CD4-positive, alpha-beta T cell treated with Interleukin-21 for 1 hour (primary cell): ENCODE measurements around the gene MYH6.
"Not testable (repeated sequence)": the region's sequence is repeated elsewhere in the genome, so short reads cannot be mapped to it uniquely, and the experiment has no call there.

ENCODE experiments used
- DNase-seq: peaks from one replicate; pipeline ENCODE4 v3.0.0-alpha.2; 2020

Gene MYH6

DNA sequence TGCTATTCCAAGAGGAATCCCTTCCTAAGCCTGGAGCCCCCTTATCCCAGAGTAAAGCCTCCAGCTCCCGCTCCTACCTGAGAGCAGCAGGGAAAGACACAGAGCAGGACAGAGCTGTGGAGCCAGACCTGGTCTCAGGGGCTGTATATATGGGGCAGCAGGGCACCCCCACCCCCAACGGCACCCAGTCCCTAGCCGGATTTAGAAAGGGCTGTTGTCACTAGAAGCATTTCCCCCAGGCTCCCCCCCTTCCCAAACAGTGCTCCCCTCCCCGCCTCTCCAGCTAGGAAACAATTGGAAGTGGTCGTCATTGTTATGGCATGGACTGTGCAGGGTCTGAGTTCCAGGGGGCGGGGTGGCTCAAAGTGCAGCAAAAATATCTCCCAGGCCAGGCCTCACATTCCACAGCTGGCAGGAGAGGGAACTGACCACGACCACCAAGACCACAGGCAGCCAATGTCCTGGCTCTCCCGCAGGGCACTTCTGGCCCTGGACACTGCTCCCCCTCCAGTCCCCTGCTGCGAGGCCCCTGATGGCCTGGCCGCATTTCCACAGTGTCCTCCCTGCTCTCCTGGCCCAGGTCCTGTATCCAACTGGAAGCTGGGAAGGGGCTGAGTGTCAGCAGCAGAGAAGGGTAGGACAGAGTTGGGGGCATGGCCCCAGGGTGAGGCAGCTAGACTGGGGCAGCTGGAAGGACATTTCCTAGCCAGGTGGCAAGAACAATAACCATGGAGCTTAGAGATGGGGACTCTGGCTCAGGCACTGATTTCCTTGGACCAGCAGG, 27.7 kb upstream of the MYH6 start, which contains the start of gene MYH7:
TSS of gene MYH7 (minus strand) at position 118 of the 784 bp plus-strand sequence. CDS start 1,928 bp downstream, outside the sequence.
- DNase-seq = no peak

DNA sequence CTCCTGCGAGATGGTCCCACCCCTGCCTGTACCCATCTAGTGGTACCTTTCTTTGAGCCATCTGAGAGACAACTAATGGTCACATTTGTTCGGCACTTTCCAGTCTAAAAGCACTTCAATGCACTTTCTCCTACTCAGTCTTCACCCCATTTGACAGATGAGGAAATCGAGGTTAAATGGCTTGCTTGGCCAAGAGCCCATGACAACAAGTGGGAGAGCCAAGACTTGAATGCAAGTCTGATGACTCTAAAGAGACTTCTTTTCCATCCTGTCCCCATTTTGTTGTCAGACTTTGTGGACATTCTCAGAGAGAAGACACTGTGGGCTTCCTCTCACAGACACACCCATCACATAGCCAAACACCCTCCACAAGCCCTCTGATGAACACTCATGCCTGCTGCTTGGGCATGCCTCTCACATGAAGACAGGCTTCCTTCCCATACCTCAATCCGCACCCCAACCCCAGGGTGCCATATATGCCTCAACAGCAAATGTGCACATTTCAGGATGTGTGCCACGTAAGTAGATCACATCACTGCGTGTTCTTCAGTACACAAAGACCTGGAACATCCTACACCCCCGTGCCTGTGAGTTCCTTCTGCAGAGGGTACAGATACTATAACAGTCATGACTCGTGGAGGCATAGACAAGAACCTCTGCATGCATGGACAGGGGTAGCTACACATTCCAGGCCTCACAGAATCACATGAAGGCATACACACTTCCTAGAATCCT, 26.6 kb upstream of the MYH6 start:
- no peak for DNase-seq

GRCh38 chr14:23433457-23433856, 25.4 kb upstream of the MYH6 start:
- DNase-seq = no peak

GRCh38 chr14:23432946-23433345, 24.9 kb upstream of the MYH6 start:
- no peak for DNase-seq

DNA sequence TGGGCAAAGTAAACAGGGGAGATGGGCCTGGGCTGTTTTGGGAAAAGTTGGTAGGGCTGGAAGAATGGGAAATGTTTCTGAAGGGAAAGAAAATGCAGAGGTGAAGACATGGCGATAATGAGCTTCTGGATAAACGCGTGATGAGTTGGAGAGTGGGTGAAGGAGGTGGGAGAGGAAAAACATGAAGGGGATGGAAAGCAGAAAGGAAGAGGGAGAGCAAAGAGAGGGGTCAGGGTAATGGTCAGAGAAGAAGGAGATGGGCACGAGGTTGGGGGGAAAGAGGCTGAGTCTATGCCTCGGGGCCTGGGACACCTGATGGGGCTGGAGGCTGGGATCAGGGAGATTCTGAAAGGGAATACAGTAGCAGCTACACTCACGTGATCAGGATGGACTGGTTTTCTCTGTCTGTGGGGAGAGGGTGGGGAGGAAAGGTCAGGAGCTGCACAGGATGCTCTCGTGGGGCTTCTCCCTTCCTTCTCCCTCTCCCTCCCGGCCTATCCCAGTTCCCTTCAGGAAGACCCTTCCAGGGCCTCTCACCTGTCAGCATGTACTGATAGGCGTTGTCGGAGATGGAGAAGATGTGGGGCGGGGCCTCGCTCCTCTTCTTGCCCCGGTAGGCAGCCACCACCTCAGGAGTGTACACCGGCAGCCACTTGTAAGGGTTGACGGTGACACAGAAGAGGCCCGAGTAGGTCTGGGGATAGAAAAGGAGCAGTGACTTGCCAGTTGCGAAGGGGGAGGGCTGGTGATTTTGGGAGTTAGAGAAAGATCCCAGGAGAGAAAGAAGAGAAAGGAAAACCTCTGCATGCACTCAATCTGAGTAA, 24.2 kb upstream of the MYH6 start:
- no peak for DNase-seq

- no peak for DNase-seq
Observed at GRCh38 chr14:23431486-23431885, 23.4 kb upstream of the MYH6 start.

- no peak for DNase-seq
Observed at GRCh38 chr14:23430723-23431085, 22.6 kb upstream of the MYH6 start.

- DNase-seq = no peak
Observed at GRCh38 chr14:23430016-23430722, 22.1 kb upstream of the MYH6 start.

DNA sequence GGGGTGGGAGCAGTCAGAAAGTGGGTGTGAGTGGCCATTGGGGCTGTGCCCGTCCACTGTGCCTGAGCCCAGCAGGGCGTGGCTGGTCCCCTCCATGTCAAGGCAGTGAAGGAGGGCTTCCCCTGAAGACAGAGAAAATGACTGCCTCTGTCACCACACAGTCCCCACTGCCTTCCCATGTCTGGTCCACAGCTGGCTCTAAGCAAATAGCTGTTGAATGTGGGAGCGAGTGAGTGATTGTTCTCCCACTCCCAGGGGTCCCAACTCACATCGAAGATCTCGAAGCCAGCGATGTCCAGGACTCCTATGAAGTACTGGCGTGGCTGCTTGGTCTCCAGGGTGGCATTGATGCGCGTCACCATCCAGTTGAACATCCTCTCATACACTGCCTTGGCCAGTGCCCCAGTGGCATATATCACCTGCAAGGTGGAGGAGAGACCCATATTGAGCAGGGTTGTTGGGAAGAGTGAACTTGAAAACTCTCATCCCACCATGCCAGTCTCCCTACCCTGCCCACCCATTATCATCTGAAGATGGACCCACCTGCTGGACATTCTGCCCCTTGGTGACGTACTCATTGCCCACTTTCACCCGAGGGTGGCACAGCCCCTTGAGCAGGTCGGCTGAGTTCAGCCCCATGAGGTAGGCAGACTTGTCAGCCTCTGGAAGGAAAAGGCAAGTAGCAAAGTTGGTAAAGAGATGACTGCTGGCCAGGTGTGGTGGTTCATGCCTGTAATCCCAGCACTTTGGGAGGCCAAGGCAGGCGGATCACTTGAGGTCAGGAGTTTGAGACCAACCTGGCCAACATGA, 20.8 kb upstream of the MYH6 start:
- no peak for DNase-seq

DNA sequence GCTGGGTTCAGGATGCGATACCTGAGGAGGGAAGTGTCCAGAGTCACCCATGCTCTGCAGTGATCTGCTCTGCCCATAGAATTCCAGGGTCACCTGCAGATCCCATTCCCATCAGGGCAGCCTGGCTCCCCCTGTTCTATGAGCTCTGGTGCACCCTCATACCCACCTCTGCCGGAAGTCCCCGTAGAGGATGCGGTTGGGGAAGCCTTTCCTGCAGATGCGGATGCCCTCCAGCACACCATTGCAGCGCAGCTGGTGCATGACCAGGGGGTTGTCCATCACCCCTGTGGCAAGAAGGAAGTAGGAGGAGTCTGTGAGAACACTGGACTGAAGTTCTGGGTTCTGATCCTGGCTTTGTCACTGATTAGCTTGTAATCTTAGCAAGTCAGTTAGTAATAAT, 17.7 kb upstream of the MYH6 start:
- DNase-seq = not testable (repeated sequence)

GRCh38 chr14:23425169-23425568, 17.1 kb upstream of the MYH6 start:
- DNase-seq = no peak

DNA sequence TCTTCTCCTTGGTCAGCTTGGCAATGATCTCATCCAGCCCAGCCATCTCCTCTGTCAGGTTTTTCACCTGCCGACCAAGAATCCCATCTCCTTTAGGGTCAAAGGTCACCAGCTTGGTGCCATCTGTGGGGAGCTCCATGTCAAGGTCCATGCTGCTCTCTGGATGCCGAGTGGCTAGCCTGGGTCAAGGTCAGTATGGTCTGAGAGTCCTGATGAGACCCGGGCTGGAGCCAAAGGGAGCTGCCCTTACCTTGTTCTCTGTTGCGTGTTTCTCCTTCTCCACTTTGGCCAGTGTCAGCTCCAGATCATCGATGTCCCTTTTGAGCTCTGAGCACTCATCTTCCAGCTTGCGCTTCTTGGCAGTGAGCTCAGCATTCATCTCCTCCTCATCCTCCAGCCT, 15.6 kb upstream of the MYH6 start:
- DNase-seq = no peak

GRCh38 chr14:23421594-23421993, 13.5 kb upstream of the MYH6 start:
- DNase-seq = no peak

- not testable (repeated sequence) for DNase-seq
Observed at GRCh38 chr14:23419646-23420045, 11.6 kb upstream of the MYH6 start.

DNA sequence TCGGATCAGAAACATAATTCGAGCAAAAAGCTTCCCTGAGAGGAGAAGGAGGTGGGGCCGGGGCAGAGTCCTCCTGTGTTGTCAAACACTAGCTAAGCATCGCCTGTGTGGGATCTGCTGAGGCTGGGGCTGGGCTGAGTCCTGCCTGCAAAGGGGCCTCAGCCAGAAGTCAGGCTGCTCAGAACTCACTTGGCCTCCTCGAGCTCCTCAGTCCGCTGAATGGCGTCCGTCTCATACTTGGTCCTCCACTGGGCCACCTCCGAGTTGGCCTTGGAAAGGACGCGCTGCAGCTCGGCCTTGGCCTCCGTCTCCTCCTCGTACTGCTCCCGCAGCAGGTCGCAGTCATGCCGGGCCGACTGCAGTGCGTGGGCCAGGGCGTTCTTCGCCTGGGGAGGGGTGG, 9.9 kb upstream of the MYH6 start:
- DNase-seq = no peak

DNA sequence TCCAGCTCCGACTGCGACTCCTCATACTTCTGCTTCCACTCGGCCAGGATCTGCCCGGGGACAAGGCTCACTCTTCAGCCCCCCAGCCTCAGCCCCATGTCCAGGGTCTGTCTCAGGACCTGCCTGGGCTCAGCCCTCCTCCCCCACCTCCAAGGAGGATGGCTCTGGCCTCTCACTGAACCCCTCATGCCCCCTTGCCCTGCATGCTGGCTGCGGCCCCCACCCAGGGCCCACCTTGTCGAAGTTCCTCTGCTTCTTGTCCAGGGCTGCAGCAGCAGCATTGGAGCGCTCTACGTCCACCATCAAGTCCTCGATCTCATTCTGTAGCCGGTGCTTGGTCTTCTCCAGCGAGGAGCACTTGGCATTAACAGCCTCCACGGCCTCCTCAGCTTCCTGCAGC, 9.2 kb upstream of the MYH6 start:
- DNase-seq = not testable (repeated sequence)

- DNase-seq = no peak
Observed at GRCh38 chr14:23416801-23417200, 8.7 kb upstream of the MYH6 start.

- no peak for DNase-seq
Observed at GRCh38 chr14:23415821-23416778, 8.0 kb upstream of the MYH6 start.

- DNase-seq = no peak
Observed at GRCh38 chr14:23414906-23415820, 7.1 kb upstream of the MYH6 start.

DNA sequence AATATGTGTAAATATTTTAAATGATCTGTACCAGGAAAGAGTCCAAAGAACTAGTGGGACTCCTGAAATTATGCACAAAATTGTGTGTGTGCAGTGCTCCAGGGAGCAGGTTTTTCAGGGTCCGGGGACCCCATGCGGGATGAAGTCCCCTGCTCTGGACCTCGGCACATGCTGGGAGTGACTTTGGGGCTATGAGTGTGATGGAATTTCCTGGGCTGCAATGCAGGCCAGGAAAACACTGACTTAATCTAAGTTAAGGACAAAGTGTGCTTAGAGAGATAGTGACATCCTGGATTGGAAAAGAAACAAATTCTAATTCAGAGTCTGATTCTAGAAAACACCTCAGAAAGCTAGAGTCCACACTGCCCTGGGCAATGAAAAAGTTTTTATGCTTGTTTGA, 6.2 kb upstream of the MYH6 start:
- no peak for DNase-seq
